ENCODE results near the gene CST9.

DNA sequence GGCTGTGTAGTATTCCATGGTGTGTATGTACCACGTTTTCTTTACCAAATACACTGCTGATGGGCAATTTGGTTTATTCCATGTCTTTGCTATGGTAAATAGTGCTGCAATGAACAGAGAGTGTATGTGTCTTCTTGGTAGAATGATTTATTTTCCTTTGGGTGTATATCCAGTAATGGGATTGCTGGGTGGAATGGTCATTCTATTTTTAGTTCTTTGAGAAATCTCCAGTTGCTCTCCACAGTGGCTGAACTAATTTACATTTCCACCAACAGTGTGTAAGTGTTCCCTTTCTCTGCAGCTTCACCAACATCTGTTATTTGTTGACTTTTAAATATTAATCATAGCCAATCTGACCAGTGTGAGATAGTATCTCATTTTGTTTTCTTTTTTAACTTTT lies 51.3 kb downstream of the CST9 start:
- TF ChIP-seq GATA3 (IDR thresholded peaks at IDR 0.05; ENCODE audit: low read depth, low read length) (no peak), GATA2 (IDR thresholded peaks at IDR 0.05; ENCODE audit: low read depth, low read length) (no peak)
